ENCODE measurements around the gene OMG. TPM values are rescaled to one million over a fixed set of nuclear protein-coding genes. Genes with fewer than 3 reads are reported as not detected.

The OMG gene
- polyA plus RNA-seq, 1 of the 3 experiments (the other 2 are of a cell fraction): 0.61 TPM

DNA sequence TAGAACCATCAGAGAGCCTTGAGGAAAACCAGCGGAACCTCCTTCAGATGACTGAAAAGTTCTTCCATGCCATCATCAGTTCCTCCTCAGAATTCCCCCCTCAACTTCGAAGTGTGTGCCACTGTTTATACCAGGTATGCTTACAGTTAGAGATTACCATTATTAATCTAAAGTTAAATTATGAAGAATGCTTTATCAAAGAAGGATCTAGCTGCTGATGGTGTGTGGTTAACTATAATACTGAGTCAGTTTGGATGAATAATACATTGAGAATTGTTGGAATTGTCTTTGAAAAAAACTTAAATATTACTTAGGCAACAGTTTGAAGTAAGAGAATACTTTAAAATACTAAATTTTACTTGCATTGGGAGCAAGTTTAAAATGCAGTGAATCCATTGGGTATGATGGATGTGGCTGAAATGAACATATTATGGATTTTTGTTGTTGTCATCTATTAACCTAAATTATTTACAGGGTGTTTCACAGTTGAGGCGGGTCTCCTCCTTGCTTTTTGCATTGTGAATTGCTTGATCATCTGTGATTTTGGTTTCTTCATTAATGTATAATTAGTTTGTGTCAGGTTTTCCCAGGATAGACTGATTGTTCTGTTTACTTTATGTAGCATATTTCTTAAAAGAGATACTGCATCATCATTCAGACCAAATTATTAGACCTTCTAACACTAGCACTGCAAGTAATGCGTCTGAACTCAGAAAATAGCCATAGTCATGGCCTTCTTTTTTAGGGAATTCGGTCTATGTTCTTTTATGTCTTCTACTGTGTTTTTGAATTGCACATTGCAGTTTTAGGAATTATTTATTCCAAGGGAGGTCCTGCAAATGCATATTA is 47.8 kb downstream of the OMG start (continued):
- TF ChIP-seq, protein P1, sequence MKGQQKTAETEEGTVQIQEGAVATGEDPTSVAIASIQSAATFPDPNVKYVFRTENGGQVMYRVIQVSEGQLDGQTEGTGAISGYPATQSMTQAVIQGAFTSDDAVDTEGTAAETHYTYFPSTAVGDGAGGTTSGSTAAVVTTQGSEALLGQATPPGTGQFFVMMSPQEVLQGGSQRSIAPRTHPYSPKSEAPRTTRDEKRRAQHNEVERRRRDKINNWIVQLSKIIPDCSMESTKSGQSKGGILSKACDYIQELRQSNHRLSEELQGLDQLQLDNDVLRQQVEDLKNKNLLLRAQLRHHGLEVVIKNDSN (IDR thresholded peaks at IDR 0.05; ENCODE audit: borderline replicate concordance, low read depth): no peak
- TF ChIP-seq, protein P2, sequence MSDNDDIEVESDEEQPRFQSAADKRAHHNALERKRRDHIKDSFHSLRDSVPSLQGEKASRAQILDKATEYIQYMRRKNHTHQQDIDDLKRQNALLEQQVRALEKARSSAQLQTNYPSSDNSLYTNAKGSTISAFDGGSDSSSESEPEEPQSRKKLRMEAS (IDR thresholded peaks at IDR 0.05; ENCODE audit: low read depth): 0 out of 2 replicates have a peak, but pooled peaks have one; percentile 12
- TF ChIP-seq NFIC (IDR thresholded peaks at IDR 0.05; ENCODE audit: borderline replicate concordance) (peak; percentile 80), GABPA (IDR thresholded peaks at IDR 0.05; ENCODE audit: low read depth) (no peak), POLR2AphosphoS5 (IDR thresholded peaks at IDR 0.05; ENCODE audit: low read depth, low read length) (peak; percentile 71; the same call in 1 of the 2 replicates), EP300 (IDR thresholded peaks at IDR 0.05; ENCODE audit: borderline replicate concordance in 1 of 2, low read depth in 1 of 2, low read length in 1 of 2) (peak; percentile 8 to 99; a peak in 2 of 4 replicates), TCF12 (IDR thresholded peaks at IDR 0.05) (peak; percentile 96), FOXM1 (IDR thresholded peaks at IDR 0.05; ENCODE audit: low read depth) (peak; percentile 95), ELF1 (IDR thresholded peaks at IDR 0.05) (no peak), RAD21 (IDR thresholded peaks at IDR 0.05; ENCODE audit: low read length) (no peak), FOXJ3 (CRISPR knock-in tag; IDR thresholded peaks at IDR 0.05) (no peak), RXRA (IDR thresholded peaks at IDR 0.05; ENCODE audit: borderline replicate concordance, low read depth) (peak; percentile 67; the same call in 1 of the 2 replicates), EZH2phosphoT487 (IDR thresholded peaks at IDR 0.05; ENCODE audit: borderline replicate concordance, low read depth) (no peak), MXI1 (IDR thresholded peaks at IDR 0.05; ENCODE audit: low read depth, low read length) (no peak), YY1 (IDR thresholded peaks at IDR 0.05; ENCODE audit: low read depth) (no peak), MEF2A (IDR thresholded peaks at IDR 0.05; ENCODE audit: borderline replicate concordance, low read depth) (peak; percentile 76; the same call in 1 of the 2 replicates), FOSL2 (IDR thresholded peaks at IDR 0.05; ENCODE audit: borderline replicate concordance, low read depth) (peak; percentile 98), SMC3 (IDR thresholded peaks at IDR 0.05; ENCODE audit: low read depth, low read length) (no peak), JUND (IDR thresholded peaks at IDR 0.05) (peak; percentile 99), CHD2 (IDR thresholded peaks at IDR 0.05; ENCODE audit: low read length, partially characterized antibody) (no peak), GATA2 (CRISPR knock-in tag; IDR thresholded peaks at IDR 0.05) (no peak), TAF1 (IDR thresholded peaks at IDR 0.05; ENCODE audit: borderline replicate concordance, low read depth, low read length) (no peak)
- TF ChIP-seq, protein P3, sequence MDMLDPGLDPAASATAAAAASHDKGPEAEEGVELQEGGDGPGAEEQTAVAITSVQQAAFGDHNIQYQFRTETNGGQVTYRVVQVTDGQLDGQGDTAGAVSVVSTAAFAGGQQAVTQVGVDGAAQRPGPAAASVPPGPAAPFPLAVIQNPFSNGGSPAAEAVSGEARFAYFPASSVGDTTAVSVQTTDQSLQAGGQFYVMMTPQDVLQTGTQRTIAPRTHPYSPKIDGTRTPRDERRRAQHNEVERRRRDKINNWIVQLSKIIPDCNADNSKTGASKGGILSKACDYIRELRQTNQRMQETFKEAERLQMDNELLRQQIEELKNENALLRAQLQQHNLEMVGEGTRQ (IDR thresholded peaks at IDR 0.05; ENCODE audit: borderline replicate concordance, low read depth, low read length): no peak
- TF ChIP-seq, protein P4, sequence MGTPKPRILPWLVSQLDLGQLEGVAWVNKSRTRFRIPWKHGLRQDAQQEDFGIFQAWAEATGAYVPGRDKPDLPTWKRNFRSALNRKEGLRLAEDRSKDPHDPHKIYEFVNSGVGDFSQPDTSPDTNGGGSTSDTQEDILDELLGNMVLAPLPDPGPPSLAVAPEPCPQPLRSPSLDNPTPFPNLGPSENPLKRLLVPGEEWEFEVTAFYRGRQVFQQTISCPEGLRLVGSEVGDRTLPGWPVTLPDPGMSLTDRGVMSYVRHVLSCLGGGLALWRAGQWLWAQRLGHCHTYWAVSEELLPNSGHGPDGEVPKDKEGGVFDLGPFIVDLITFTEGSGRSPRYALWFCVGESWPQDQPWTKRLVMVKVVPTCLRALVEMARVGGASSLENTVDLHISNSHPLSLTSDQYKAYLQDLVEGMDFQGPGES (IDR thresholded peaks at IDR 0.05; ENCODE audit: low read depth, low read length): no peak
- TF ChIP-seq, protein P5, sequence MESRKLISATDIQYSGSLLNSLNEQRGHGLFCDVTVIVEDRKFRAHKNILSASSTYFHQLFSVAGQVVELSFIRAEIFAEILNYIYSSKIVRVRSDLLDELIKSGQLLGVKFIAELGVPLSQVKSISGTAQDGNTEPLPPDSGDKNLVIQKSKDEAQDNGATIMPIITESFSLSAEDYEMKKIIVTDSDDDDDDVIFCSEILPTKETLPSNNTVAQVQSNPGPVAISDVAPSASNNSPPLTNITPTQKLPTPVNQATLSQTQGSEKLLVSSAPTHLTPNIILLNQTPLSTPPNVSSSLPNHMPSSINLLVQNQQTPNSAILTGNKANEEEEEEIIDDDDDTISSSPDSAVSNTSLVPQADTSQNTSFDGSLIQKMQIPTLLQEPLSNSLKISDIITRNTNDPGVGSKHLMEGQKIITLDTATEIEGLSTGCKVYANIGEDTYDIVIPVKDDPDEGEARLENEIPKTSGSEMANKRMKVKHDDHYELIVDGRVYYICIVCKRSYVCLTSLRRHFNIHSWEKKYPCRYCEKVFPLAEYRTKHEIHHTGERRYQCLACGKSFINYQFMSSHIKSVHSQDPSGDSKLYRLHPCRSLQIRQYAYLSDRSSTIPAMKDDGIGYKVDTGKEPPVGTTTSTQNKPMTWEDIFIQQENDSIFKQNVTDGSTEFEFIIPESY (IDR thresholded peaks at IDR 0.05; ENCODE audit: borderline replicate concordance, low read depth): no peak

Data from SK-N-SH (cell line).